Fibroblast of lung (primary cell): ENCODE data around the gene SNAPC3. TPM values are rescaled to one million over a fixed set of nuclear protein-coding genes. Genes with fewer than 3 reads are reported as not detected.

Source experiments
- DNase-seq, 2 donors: peaks; one replicate each; pipeline versions ENCODE4 v3.0.0 to v3.0.0-alpha.2; 2010; ENCODE audit warnings: low read depth in 2 of 2
- H2AFZ ChIP-seq: 2 replicates; pipeline ENCODE4 v1.5.1; 2012; ENCODE audit warnings: low read length, control low read depth, inconsistent platforms
- H3K27ac ChIP-seq: 2 replicates; pipeline ENCODE4 v1.5.1; 2011; ENCODE audit warnings: low read length, control low read depth; ENCODE audit not compliant: insufficient read depth
- H3K27me3 ChIP-seq: 2 replicates; pipeline ENCODE4 v1.5.1; 2011; ENCODE audit warnings: mild to moderate bottlenecking, low read length; ENCODE audit not compliant: control insufficient read depth, insufficient read depth
- H3K36me3 ChIP-seq: 2 replicates; pipeline ENCODE4 v1.5.1; 2011; ENCODE audit warnings: low read length; ENCODE audit not compliant: control insufficient read depth, insufficient read depth
- H3K4me1 ChIP-seq: 2 replicates; pipeline ENCODE4 v1.5.1; 2011; ENCODE audit warnings: low read length; ENCODE audit not compliant: control insufficient read depth, insufficient read depth; ENCODE audit errors: extremely low read depth
- H3K4me2 ChIP-seq: 2 replicates; pipeline ENCODE4 v1.5.1; 2011; ENCODE audit warnings: low read length, control low read depth; ENCODE audit not compliant: insufficient read depth; ENCODE audit errors: extremely low read depth
- H3K4me3 ChIP-seq, 4 experiments: fragments of 200-600 bp in 1 of 4; sonication (generic) in 1 of 4; replicated peaks in 1 of 4; 2 replicates each; pipeline ENCODE4 v1.5.1; 2011 to 2016; ENCODE audit warnings: low read length in 4 of 4, low read depth in 3 of 4, mild to moderate bottlenecking in 3 of 4, control low read depth in 2 of 4, inconsistent platforms in 1 of 4, mixed read lengths in 1 of 4; ENCODE audit not compliant: insufficient read depth in 1 of 4; ENCODE audit errors: control extremely low read depth in 1 of 4
- H3K79me2 ChIP-seq: 2 replicates; pipeline ENCODE4 v1.5.1; 2012; ENCODE audit warnings: mild to moderate bottlenecking, low read length, inconsistent platforms; ENCODE audit not compliant: control insufficient read depth, insufficient read depth
- H3K9ac ChIP-seq: 2 replicates; pipeline ENCODE4 v1.5.1; 2011; ENCODE audit warnings: mild to moderate bottlenecking, low read length, control low read depth; ENCODE audit not compliant: insufficient read depth
- H3K9me3 ChIP-seq: 2 replicates; pipeline ENCODE4 v1.5.1; 2012; ENCODE audit warnings: low read depth, low read length; ENCODE audit not compliant: control insufficient read depth, insufficient read depth
- H4K20me1 ChIP-seq: 2 replicates; pipeline ENCODE4 v1.5.1; 2011; ENCODE audit warnings: low read length; ENCODE audit not compliant: control insufficient read depth, insufficient read depth; ENCODE audit errors: extremely low read depth
- CTCF ChIP-seq, 2 donors: IDR thresholded peaks in 1 of 2; conservative IDR thresholded peaks in 1 of 2; 1 replicate in 1 of 2; 2 replicates in 1 of 2; pipeline ENCODE4 v1.5.1; 2011 to 2012; ENCODE audit warnings: low read length in 2 of 2, control low read depth in 1 of 2, inconsistent platforms in 1 of 2, low read depth in 1 of 2, mild to moderate bottlenecking in 1 of 2
- EZH2 ChIP-seq: IDR thresholded peaks from 2 replicates; pipeline ENCODE4 v1.5.1; 2012; ENCODE audit warnings: low read length, control low read depth, mild to moderate bottlenecking; ENCODE audit errors: missing control alignments
- polyA plus RNA-seq, 2 donors: library from polyadenylated mRNA; depleted of rRNA in 1 of 2; stranded (reverse) in 1 of 2; unstranded in 1 of 2; fragments of >200 nt; gene quantifications; 2 replicates each; pipeline ENCODE4 v1.2.1, GENCODE V29; 2011 to 2012; ENCODE audit warnings: missing spikeins in 1 of 2
- total RNA-seq: library from RNA; depleted of rRNA; stranded (reverse); fragments of >200 nt; gene quantifications from 2 replicates; pipeline ENCODE4 v1.2.1, GENCODE V29; 2014

The SNAPC3 gene
- total and polyA plus RNA-seq, 2 donors (not counting 1 experiment from before 2014, with no cell fraction given): 43.4 to 54.9 TPM

GRCh38 chr9:15389631-15390030 is 33.0 kb upstream of the SNAPC3 start:
- H3K79me2 ChIP-seq: no peaks in the 10 kb centered on the region
- H3K9me3 ChIP-seq: no peaks in the 10 kb centered on the region
- no peak overlapping the region for H3K4me3 ChIP-seq
- no peak overlapping the region for H2AFZ ChIP-seq
- no peaks in the 10 kb centered on the region for H4K20me1 ChIP-seq
- DNase-seq: no peak
- H3K4me1 ChIP-seq: no peaks in the 10 kb centered on the region
- no peaks in the 10 kb centered on the region for H3K36me3 ChIP-seq
- no peaks in the 10 kb centered on the region for H3K27me3 ChIP-seq
- no peak overlapping the region for H3K27ac ChIP-seq
- no peak overlapping the region for H3K4me2 ChIP-seq
- H3K9ac ChIP-seq: no peak overlapping the region
- TF ChIP-seq CTCF (conservative IDR thresholded peaks at IDR 0.05 in 1 of 2, IDR thresholded peaks at IDR 0.05 in 1 of 2; ENCODE audit: low read depth in 1 of 2, low read length in 2 of 2) (no peak), EZH2 (no peak)

- H3K4me1 ChIP-seq: no peaks in the 10 kb centered on the region
- no peaks in the 10 kb centered on the region for H4K20me1 ChIP-seq
- no peak overlapping the region for H3K27ac ChIP-seq
These were observed 32.5 kb upstream of the SNAPC3 start for GRCh38 chr9:15390201-15390600.

DNA sequence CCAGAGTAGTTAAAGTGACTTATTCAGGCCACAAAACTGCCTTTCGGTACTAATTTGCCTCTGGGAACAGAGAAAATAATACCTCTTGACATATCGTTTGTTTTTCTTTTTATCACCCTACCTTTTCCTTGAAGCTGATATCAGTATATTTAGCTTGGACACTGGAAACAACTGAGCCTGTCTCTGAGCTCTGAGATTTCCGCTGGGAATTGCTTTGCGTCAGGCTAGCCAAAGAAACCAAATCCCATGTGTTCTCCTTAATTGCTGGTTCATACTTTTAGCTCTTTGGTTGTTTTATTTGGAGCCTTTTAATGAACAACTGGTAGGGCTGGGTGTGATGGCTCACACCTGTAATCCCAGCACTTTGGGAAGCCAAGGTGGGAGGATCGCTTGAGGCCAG is 30.3 kb upstream of the SNAPC3 start:
- no peak for DNase-seq

More at GRCh38 chr9:15390201-15390600, 32.5 kb upstream of the SNAPC3 start:
- H3K36me3 ChIP-seq: no peaks in the 10 kb centered on the region
- DNase-seq: no peak
- H3K9me3 ChIP-seq: no peaks in the 10 kb centered on the region
- no peak overlapping the region for H3K4me2 ChIP-seq
- H3K27me3 ChIP-seq: no peaks in the 10 kb centered on the region
- H3K4me3 ChIP-seq: no peak overlapping the region
- no peaks in the 10 kb centered on the region for H3K79me2 ChIP-seq
- H3K9ac ChIP-seq: no peak overlapping the region
- no peak overlapping the region for H2AFZ ChIP-seq
- TF ChIP-seq CTCF (conservative IDR thresholded peaks at IDR 0.05 in 1 of 2, IDR thresholded peaks at IDR 0.05 in 1 of 2; ENCODE audit: low read depth in 1 of 2, low read length in 2 of 2) (no peak), EZH2 (no peak)

More for the DNA sequence above, 30.3 kb upstream of the SNAPC3 start:
- Histone ChIP-seq H3K4me2 (no peak overlapping the region), H3K4me3 (no peak overlapping the region), H3K79me2 (no peaks in the 10 kb centered on the region), H2AFZ (no peak overlapping the region), H3K27me3 (no peaks in the 10 kb centered on the region), H4K20me1 (no peaks in the 10 kb centered on the region), H3K36me3 (no peaks in the 10 kb centered on the region), H3K9ac (no peak overlapping the region), H3K4me1 (no peaks in the 10 kb centered on the region), H3K9me3 (no peaks in the 10 kb centered on the region), H3K27ac (no peak overlapping the region)
- TF ChIP-seq CTCF (conservative IDR thresholded peaks at IDR 0.05 in 1 of 2, IDR thresholded peaks at IDR 0.05 in 1 of 2; ENCODE audit: low read depth in 1 of 2, low read length in 2 of 2) (no peak), EZH2 (no peak)
